GM18858 (cell line): ENCODE results near the gene LUC7L.
"Not testable (repeated sequence)": the region's sequence is repeated elsewhere in the genome, so short reads cannot be mapped to it uniquely, and the experiment has no call there.

Source experiments
- ATAC-seq: cut with Tn5 transposase; IDR thresholded peaks from one replicate; pipeline ENCODE4 v1.9.1; 2021; ENCODE audit not compliant: unreplicated experiment

LUC7L gene, protein sequence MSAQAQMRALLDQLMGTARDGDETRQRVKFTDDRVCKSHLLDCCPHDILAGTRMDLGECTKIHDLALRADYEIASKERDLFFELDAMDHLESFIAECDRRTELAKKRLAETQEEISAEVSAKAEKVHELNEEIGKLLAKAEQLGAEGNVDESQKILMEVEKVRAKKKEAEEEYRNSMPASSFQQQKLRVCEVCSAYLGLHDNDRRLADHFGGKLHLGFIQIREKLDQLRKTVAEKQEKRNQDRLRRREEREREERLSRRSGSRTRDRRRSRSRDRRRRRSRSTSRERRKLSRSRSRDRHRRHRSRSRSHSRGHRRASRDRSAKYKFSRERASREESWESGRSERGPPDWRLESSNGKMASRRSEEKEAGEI

DNA sequence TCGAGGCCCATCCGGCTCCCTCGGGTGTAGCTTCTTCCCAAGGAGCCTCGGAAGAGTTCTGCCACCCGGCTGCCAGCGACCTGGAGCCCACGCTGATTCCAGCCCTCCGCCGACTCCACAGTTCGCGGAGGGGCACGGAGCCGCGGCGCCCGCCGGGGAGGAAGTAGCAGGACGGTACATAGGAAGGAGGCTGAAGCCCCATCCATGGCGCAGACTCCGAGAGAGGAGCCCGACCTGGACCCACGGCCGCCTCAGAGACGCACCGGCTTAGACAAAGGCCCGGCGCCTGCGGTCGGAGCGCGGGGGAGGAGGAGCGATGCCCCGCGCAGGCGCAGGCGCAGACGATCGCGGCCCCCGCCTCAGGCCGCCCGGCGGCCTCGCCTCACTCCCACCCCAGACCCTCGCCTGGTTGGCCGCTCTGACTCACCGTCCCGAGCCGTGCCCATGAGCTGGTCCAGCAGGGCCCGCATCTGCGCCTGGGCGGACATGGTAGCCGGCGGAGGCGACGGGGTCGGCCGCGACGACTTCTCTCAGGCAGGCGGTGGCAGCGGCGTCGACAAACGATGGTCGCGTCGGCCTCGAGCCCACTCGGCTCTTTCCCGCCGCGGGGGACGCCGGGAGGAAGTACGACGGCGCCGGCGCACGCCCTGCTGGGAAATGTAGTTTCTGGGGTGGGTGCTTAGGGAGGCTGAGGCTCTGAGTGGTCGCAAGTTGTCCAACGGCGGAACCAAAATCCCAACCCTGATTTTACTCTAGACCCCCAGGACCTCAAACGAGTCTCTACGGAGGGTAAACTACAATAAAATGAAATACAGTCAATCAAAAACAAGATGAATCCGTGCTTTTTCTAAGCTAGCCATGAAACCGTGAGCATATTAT lies at the start of gene LUC7L:
Gene LUC7L (minus strand): TSS at position 598 of the 879 bp plus-strand sequence. CDS start 110 bp downstream, at position 488.
- ATAC-seq = peak; percentile 55

DNA sequence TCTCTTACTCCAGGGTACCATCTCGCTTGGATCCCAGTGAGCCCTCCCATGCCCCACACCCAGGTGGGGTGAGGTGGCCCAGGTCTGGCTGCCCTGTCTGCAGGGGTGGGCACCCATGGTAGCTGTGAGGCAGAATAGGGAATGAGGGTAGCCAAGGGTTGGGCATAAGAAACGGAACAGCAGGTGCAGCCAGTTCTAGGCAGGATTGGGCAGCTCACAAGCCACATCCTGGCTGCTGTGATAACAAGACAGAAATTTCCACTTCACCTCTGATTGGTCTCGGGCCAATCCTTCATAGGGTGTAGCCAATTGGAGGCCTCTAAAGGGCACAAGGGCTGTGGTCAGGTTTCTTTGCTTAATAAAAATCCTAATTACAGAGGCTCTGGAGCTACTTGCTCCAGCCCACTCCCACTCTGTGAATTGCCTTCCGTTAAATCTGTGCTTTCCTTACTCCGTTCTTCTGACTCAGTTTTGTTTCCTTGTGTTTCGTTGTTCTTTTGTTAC lies 49.7 kb upstream of the LUC7L start:
- ATAC-seq = no peak

DNA sequence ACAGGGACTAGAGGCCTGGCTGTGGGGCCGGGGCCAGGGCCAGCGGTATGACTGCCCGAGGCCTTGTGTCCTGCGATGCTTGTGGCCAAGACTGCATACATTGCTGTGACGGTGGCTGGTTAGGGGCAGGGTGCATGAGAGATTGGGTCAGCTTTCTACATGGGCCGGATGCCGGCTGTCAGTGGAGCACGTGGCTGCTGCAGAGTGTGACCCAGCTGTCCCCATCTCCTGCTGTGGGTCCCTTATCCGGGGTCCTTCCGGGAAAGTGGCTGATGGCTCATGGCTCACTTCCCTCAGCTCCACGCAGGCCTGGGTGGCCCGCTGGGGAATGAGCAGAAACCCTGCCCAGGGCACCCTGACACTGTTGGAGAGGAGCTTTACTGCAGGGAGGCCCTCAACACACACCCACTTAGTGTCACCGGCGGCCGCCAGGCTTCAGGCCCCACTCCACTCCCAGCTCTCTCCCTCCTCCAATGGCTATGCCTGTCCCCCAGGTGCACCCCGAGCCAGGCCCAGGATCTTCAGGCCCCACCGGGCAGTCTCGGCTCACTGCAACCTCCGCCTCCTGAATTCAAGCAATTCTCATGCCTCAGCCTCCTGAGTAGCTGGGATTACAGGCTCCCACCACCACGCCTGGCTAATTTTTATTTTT lies 47.3 kb upstream of the LUC7L start:
- ATAC-seq = no peak

DNA sequence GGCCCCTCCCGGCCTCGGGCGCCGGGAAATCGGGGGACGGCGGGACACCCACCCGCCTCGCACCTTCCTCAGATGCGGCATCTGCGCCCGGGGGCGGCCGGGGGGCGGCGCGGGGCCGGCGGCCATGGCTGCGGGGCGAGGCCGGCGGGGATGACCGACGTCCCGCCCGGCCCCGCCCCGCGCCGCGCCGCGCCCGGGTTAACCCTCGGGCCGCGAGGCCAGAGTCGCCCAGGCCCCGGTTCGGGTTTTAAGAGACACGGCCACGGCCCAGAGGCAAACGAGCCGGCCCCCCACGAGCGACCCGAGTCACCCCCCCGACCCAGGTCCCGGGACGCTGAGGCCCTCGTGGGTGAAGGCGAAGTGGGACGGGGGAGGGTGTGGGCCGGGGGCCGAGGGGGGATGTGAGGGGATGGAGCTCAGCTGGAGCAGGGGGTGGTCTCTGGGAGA lies 46.6 kb upstream of the LUC7L start, which contains the start of gene RGS11:
Gene RGS11 (minus strand): TSS at position 159 of the 447 bp plus-strand sequence. CDS start 33 bp downstream, at position 126.
- ATAC-seq = no peak

DNA sequence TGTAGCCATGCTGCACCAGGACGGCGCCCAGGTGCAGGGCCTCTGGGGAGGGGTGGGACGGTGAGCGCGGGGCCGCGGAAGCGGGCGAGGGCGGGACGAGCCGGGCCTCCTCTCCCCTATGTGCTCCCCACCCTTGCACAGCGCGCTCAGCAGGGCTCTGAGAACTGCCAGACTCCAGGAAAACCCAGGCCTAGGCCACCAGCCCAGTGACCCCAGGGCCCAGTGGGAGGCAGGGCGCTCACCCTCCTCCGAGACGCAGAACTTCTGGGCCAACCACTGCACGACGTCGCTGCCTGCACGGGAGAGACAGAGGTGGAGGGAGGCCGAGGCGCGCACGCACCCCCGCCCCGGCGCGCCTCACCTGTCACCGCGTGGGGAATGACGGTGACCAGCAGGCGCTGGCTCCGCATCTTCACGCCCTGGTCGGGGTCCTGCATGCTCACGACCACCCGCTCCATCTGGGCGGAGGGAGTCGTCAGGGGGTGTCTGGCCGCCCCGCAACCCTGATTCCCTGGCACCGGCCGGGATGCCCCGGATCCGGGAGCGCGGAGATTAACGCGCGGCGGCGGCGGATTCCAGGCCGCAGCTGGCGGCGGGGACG lies 45.9 kb upstream of the LUC7L start:
- no peak for ATAC-seq

- ATAC-seq = no peak
Measured at GRCh38 chr16:273547-274421, 44.5 kb upstream of the LUC7L start.

- no peak for ATAC-seq
Measured at GRCh38 chr16:272633-273546, 43.6 kb upstream of the LUC7L start.

- no peak for ATAC-seq
Measured at GRCh38 chr16:270381-271255, 41.4 kb upstream of the LUC7L start.

GRCh38 chr16:269061-269796 lies 40.0 kb upstream of the LUC7L start:
- no peak for ATAC-seq

DNA sequence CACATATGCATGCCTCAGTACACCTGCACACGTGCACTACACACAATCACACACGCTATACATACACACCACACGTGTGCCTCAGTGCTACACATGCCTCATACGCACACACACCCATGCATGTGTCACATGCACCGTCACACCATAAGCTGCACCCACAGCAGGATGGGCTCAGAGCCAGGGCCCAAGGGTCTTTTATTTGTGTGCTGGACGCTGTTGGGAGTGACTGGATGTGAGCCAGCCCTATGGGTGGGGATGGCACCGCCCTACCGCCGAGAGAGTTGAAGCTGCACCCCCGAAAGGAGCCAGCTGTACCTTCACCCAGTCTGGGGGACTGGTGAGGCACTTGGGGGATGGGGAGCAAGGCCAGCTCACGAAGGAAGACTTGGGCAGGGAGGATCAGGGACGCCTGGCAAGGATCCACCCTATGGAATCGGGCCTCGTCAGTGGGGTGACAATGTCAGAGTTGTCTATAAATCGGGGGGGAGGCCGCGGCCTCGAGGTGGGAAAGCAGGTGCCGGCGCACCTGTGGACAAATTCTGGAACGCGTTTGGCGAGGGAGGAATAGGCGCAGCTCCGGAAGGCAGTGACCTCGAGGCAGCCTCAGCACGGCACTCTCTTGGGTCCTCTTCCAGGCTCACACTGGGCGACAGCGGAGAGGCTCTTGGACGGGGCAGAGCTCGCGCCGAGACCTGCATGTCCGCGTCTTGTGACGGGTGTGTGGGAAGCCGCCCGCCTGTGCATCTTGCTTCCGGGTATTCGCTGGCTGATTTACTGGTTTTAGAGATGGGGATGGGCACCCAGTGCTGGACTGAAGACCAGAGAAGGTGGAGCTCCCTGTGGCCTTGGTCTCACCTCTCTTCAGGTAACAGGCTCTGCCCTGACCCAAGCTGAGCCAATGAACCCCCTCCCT lies 39.1 kb upstream of the LUC7L start:
- no peak for ATAC-seq

DNA sequence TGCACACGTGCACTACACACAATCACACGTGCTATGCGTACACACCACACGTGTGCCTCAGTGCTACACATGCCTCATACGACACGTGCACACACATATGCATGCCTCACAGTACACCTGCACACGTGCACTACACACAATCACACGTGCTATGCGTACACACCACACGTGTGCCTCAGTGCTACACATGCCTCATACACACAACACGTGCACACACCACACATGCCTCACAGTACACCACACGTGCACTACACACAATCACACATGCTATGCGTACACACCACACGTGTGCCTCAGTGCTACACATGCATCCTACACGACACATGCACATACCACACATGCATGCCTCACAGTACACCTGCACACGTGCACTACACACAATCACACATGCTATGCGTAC lies 38.3 kb upstream of the LUC7L start:
- ATAC-seq = not testable (repeated sequence)

DNA sequence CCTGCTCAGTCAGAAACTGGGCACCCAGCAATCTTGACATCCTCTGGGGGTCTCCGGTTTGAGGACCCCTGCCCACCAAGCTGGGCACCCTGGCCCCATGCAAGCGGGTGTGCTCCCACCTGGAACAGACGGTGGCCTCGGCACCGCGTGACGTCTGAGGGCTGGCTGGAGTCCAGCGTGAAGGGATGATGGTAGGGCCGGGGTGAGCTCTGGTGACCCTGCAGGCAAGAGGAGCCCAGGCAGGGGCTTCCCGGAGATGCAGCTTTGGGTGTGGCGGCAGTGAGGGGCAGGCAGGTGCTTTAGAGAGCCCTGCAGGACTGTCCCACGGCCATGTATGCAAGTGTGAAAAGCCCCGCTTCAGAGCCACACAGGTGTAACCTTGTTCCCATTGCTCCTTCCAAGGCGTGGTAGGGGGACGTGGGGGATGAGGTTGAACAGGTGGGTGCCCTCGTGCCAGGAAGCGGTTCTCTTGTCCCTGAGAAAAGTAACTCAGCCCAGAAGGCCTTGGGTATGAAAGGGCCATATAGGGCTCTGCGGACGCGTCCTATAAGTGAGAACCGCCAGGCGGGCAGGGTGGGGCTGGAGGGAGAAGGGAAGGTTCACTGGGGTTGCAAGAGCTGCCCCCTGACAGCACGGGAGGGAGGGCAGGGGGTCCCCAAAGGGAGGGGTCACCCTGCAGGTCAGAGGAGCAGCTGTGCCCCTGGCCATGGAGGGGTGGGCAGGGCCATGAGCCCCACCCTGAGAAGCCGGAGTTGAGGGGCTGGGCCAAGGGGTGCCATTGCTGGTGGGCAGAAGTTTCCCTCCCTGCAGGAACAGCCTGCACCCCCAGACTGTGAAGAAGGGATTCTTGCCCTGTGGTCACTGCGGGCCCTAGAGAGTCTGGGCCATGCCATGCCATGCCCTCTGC lies 37.3 kb upstream of the LUC7L start:
- ATAC-seq = no peak

DNA sequence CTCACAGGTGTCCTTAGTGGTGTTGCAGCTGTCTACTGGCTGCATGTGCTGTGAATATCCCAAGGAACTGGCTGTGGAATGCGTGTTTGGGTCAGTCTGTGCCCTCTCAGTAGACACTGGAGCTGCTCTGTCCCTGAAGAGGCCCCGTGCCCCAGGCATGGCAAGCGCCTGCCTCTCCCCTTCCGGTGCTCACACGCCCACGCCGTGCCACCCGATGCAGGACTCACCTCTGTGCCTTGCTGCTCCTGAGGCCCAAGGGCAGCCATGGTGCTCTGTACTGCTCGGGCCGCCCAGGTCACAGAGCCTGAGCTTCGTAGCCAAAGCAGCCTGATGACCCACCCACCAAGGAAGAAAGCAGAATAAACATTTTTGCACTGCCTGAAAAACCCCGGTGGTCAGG lies 36.5 kb upstream of the LUC7L start:
- no peak for ATAC-seq

DNA sequence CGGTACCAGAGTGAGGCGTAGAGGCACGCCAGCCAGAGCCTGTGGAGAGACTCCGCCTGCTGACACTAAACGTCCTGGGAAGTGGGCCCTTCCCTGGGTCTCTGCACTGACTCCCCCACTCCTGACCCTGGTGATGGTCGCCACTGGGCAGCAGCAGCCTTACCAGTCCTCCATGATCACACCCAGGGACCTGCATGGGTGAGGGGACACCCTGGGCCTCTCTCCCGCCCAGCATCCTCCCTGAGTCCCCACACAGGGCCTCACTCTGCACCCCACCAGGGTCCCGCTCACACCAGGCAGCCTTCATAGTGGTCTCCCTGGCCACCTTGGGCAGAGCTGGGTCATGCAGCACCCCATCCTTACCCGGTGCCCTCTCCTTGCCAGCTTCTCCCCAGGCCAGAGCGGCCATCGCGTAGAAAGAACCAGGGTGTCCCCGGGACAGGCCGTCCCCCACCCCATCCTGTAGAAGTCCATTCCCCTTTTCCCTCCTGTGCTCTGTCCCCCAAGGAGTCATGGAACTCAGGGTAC lies 35.8 kb upstream of the LUC7L start:
- no peak for ATAC-seq
